HepG2 (cell line): ENCODE data around the gene JOSD1. TPM values are rescaled to one million over a fixed set of nuclear protein-coding genes. Genes with fewer than 3 reads are reported as not detected.

Experiments
- ARHGAP35 ChIP-seq: sonication (generic); formaldehyde crosslinking; IDR thresholded peaks from 2 replicates; pipeline ENCODE4 v1.9.0; 2022; ENCODE audit warnings: mild to moderate bottlenecking, inconsistent platforms, moderate library complexity, missing genetic modification reagents, borderline replicate concordance
- ARID4A ChIP-seq: sonication (generic); formaldehyde crosslinking; IDR thresholded peaks from 2 replicates; pipeline ENCODE4 v1.5.0; 2020; ENCODE audit warnings: mild to moderate bottlenecking, missing genetic modification reagents, borderline replicate concordance
- DNMT1 ChIP-seq: sonication (generic); formaldehyde crosslinking; IDR thresholded peaks from 2 replicates; pipeline ENCODE4 v1.5.1; 2020; ENCODE audit warnings: mild to moderate bottlenecking, missing genetic modification reagents
- ERF ChIP-seq: IDR thresholded peaks from 2 replicates; pipeline ENCODE4 v1.6.1; 2018; ENCODE audit warnings: missing biosample characterization, missing genetic modification reagents
- IRF2 ChIP-seq: IDR thresholded peaks from 2 replicates; pipeline ENCODE4 v1.6.1; 2018; ENCODE audit warnings: missing genetic modification reagents, missing compliant biosample characterization
- KLF9 ChIP-seq: IDR thresholded peaks from 2 replicates; pipeline ENCODE4 v1.6.1; 2016; ENCODE audit warnings: low read depth
- NKX3-1 ChIP-seq: sonication (generic); formaldehyde crosslinking; IDR thresholded peaks from 2 replicates; pipeline ENCODE4 v1.5.0; 2020; ENCODE audit warnings: missing genetic modification reagents
- TAF15 ChIP-seq: fragments of 200-400 bp; formaldehyde crosslinking; IDR thresholded peaks from one replicate; pipeline ENCODE4 v1.6.1; 2018; ENCODE audit warnings: mild to moderate bottlenecking, low read depth, low read length; ENCODE audit not compliant: poor library complexity, severe bottlenecking
- ZBTB7B ChIP-seq: sonication (generic); formaldehyde crosslinking; IDR thresholded peaks from 2 replicates; pipeline ENCODE4 v1.4.0; 2020; ENCODE audit warnings: missing genetic modification reagents
- ZGPAT ChIP-seq: IDR thresholded peaks from 2 replicates; pipeline ENCODE4 v1.6.1; 2016; ENCODE audit warnings: mild to moderate bottlenecking
- ZNF451 ChIP-seq: sonication (generic); formaldehyde crosslinking; IDR thresholded peaks from 2 replicates; pipeline ENCODE4 v1.5.0; 2020; ENCODE audit warnings: mild to moderate bottlenecking, missing genetic modification reagents
- ZNF510 ChIP-seq: sonication (generic); formaldehyde crosslinking; IDR thresholded peaks from 2 replicates; pipeline ENCODE4 v1.4.0; 2020; ENCODE audit warnings: low read depth, mild to moderate bottlenecking, missing genetic modification reagents
- ZNF549 ChIP-seq: sonication (generic); formaldehyde crosslinking; IDR thresholded peaks from 2 replicates; pipeline ENCODE4 v1.5.0; 2020; ENCODE audit warnings: missing genetic modification reagents
- ZNF772 ChIP-seq: sonication (generic); formaldehyde crosslinking; IDR thresholded peaks from 2 replicates; pipeline ENCODE4 v1.5.0; 2020; ENCODE audit warnings: mild to moderate bottlenecking, missing genetic modification reagents
- polyA plus RNA-seq, 8 experiments: library from polyadenylated mRNA; depleted of rRNA in 3 of 8; stranded (reverse) in 7 of 8; unstranded in 1 of 8; fragments of >200 nt; fragmentation: Illumina TruSeq in 4 of 8; extraction: Trizol in 4 of 8; gene quantifications; 2 replicates each; pipeline versions ENCODE4 v1.2.1 to v1.2.3, GENCODE V29; 2011 to 2016; ENCODE audit warnings: low read depth in 4 of 8, missing spikeins in 1 of 8, mixed read lengths in 1 of 8; ENCODE audit not compliant: insufficient read depth in 1 of 8
- total RNA-seq, 5 experiments: library from RNA; depleted of rRNA; stranded (reverse); fragments of >200 nt; fragmentation: Illumina TruSeq; extraction: Trizol; gene quantifications; 2 replicates each; pipeline ENCODE4 v1.2.3, GENCODE V29; 2016; ENCODE audit warnings: low read depth in 1 of 5
- TF ChIP-seq, protein P1 (sequence below): sonication (generic); formaldehyde crosslinking; IDR thresholded peaks from 2 replicates; pipeline ENCODE4 v1.5.0; 2020; ENCODE audit warnings: mild to moderate bottlenecking, missing genetic modification reagents, moderate library complexity
- TF ChIP-seq, protein P2 (sequence below): sonication (generic); formaldehyde crosslinking; IDR thresholded peaks from 2 replicates; pipeline ENCODE4 v1.4.0; 2020; ENCODE audit warnings: missing genetic modification reagents, borderline replicate concordance
- TF ChIP-seq, protein P3 (sequence below): sonication (generic); formaldehyde crosslinking; IDR thresholded peaks from 2 replicates; pipeline ENCODE4 v1.8.1; 2023; ENCODE audit warnings: missing genetic modification reagents, mild to moderate bottlenecking, borderline replicate concordance
- TF ChIP-seq, protein P4 (sequence below): sonication (generic); formaldehyde crosslinking; IDR thresholded peaks from 2 replicates; pipeline ENCODE4 v1.5.1; 2020; ENCODE audit warnings: mild to moderate bottlenecking, missing genetic modification reagents, borderline replicate concordance

The JOSD1 gene
- total and polyA plus RNA-seq, 2 of the 13 experiments (the other 11 are each of a cell fraction or from before 2014, with no cell fraction given): 31.7 to 38.4 TPM

- TF ChIP-seq ZBTB7B (no peak), ZNF510 (no peak), ARHGAP35 (CRISPR knock-in tag) (no peak), ZNF772 (no peak), NKX3-1 (no peak), IRF2 (CRISPR knock-in tag) (peak; percentile 70; the same call in 1 of the 2 replicates), ZNF549 (CRISPR knock-in tag) (no peak), ERF (CRISPR knock-in tag) (0 out of 2 replicates have a peak, but pooled peaks have one; percentile 31), ZGPAT (CRISPR knock-in tag) (peak; percentile 50; the same call in 1 of the 2 replicates), KLF9 (CRISPR knock-in tag) (no peak), TAF15 (no peak), DNMT1 (CRISPR knock-in tag) (no peak), ZNF451 (CRISPR knock-in tag) (no peak), ARID4A (peak; percentile 59; the same call in 1 of the 2 replicates)
- TF ChIP-seq, protein P1, sequence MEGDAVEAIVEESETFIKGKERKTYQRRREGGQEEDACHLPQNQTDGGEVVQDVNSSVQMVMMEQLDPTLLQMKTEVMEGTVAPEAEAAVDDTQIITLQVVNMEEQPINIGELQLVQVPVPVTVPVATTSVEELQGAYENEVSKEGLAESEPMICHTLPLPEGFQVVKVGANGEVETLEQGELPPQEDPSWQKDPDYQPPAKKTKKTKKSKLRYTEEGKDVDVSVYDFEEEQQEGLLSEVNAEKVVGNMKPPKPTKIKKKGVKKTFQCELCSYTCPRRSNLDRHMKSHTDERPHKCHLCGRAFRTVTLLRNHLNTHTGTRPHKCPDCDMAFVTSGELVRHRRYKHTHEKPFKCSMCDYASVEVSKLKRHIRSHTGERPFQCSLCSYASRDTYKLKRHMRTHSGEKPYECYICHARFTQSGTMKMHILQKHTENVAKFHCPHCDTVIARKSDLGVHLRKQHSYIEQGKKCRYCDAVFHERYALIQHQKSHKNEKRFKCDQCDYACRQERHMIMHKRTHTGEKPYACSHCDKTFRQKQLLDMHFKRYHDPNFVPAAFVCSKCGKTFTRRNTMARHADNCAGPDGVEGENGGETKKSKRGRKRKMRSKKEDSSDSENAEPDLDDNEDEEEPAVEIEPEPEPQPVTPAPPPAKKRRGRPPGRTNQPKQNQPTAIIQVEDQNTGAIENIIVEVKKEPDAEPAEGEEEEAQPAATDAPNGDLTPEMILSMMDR (CRISPR knock-in tag): no peak
- TF ChIP-seq, protein P2, sequence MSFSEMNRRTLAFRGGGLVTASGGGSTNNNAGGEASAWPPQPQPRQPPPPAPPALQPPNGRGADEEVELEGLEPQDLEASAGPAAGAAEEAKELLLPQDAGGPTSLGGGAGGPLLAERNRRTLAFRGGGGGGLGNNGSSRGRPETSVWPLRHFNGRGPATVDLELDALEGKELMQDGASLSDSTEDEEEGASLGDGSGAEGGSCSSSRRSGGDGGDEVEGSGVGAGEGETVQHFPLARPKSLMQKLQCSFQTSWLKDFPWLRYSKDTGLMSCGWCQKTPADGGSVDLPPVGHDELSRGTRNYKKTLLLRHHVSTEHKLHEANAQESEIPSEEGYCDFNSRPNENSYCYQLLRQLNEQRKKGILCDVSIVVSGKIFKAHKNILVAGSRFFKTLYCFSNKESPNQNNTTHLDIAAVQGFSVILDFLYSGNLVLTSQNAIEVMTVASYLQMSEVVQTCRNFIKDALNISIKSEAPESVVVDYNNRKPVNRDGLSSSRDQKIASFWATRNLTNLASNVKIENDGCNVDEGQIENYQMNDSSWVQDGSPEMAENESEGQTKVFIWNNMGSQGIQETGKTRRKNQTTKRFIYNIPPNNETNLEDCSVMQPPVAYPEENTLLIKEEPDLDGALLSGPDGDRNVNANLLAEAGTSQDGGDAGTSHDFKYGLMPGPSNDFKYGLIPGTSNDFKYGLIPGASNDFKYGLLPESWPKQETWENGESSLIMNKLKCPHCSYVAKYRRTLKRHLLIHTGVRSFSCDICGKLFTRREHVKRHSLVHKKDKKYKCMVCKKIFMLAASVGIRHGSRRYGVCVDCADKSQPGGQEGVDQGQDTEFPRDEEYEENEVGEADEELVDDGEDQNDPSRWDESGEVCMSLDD (CRISPR knock-in tag): no peak
- TF ChIP-seq, protein P3, sequence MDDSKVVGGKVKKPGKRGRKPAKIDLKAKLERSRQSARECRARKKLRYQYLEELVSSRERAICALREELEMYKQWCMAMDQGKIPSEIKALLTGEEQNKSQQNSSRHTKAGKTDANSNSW: no peak
- TF ChIP-seq, protein P4, sequence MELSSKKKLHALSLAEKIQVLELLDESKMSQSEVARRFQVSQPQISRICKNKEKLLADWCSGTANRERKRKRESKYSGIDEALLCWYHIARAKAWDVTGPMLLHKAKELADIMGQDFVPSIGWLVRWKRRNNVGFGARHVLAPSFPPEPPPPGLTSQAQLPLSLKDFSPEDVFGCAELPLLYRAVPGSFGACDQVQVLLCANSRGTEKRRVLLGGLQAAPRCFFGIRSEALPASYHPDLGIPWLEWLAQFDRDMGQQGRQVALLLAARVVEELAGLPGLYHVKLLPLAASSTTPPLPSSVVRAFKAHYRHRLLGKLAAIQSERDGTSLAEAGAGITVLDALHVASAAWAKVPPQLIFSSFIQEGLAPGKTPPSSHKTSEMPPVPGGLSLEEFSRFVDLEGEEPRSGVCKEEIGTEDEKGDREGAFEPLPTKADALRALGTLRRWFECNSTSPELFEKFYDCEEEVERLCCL (CRISPR knock-in tag): no peak
Measured at GRCh38 chr22:38707346-38707745, 6.6 kb upstream of the JOSD1 start (continued).
